ENCODE results near the gene CPLX1. TPM values are rescaled to one million over a fixed set of nuclear protein-coding genes. Genes with fewer than 3 reads are reported as not detected.

The CPLX1 gene
- total RNA-seq, 4 donors from 2014 or later, result 0.12 to 0.34 (median 0.13) TPM; not detected in 1

- TF ChIP-seq POLR2A (IDR thresholded peaks at IDR 0.05), result no peak
- no peak for TF ChIP-seq CTCF (IDR thresholded peaks at IDR 0.05)
- DNase-seq (ENCODE audit: low spot score in 2 of 2), result no peak
Measured at GRCh38 chr4:828641-829271, 2.8 kb upstream of the CPLX1 start.

GRCh38 chr4:827209-828081 lies 1.5 kb upstream of the CPLX1 start:
- 38 to 40% methylated on average over 10 to 12 of the region's 20 CpGs for WGBS, 2 donors
- intact Hi-C loops (cut with DNase I; ENCODE audit: low total_unique reads), result no loop called here
- no peak overlapping the region for H3K4me3 ChIP-seq (ENCODE audit: low read depth, poor library complexity, severe bottlenecking)
- DNase-seq (ENCODE audit: low spot score in 2 of 2), result no peak
- TF ChIP-seq POLR2A (IDR thresholded peaks at IDR 0.05), result no peak
- TF ChIP-seq CTCF (IDR thresholded peaks at IDR 0.05), result no peak

More at GRCh38 chr4:828641-829271, 2.8 kb upstream of the CPLX1 start:
- no peak overlapping the region for H3K4me3 ChIP-seq (ENCODE audit: low read depth, poor library complexity, severe bottlenecking)
- 30 to 44% methylated on average over 15 to 16 of the region's 16 CpGs for WGBS, 2 donors
- intact Hi-C loops (cut with DNase I; ENCODE audit: low total_unique reads), result no loop called here

- no peak for TF ChIP-seq POLR2A (IDR thresholded peaks at IDR 0.05)
- no peak for TF ChIP-seq CTCF (IDR thresholded peaks at IDR 0.05)
- intact Hi-C loops (cut with DNase I; ENCODE audit: low total_unique reads), result no loop called here
- WGBS, 2 donors, result 0 to 6% methylated on average over 4 to 40 of the region's 75 CpGs
- no peak for DNase-seq (ENCODE audit: low spot score in 2 of 2)
- H3K4me3 ChIP-seq (ENCODE audit: low read depth, poor library complexity, severe bottlenecking), result no peak overlapping the region
Measured at GRCh38 chr4:826508-827208, 729 bp upstream of the CPLX1 start.

- no peak overlapping the region for H3K4me3 ChIP-seq (ENCODE audit: low read depth, poor library complexity, severe bottlenecking)
- TF ChIP-seq CTCF (IDR thresholded peaks at IDR 0.05) (no peak), POLR2A (IDR thresholded peaks at IDR 0.05) (no peak)
- no peak for DNase-seq (ENCODE audit: low spot score in 2 of 2)
- WGBS, 2 donors, result 7 to 11% methylated on average over 47 to 77 of the region's 94 CpGs
- intact Hi-C loops (cut with DNase I; ENCODE audit: low total_unique reads), result no loop called here
Measured at GRCh38 chr4:825063-825970, 612 bp downstream of the CPLX1 start.

GRCh38 chr4:824461-825062 lies 1.4 kb downstream of the CPLX1 start:
- TF ChIP-seq CTCF (IDR thresholded peaks at IDR 0.05) (no peak), POLR2A (IDR thresholded peaks at IDR 0.05) (no peak)
- WGBS, 2 donors, result 8 to 10% methylated on average over 15 to 23 of the region's 23 CpGs
- intact Hi-C loops (cut with DNase I; ENCODE audit: low total_unique reads), result no loop called here
- H3K4me3 ChIP-seq (ENCODE audit: low read depth, poor library complexity, severe bottlenecking), result no peak overlapping the region
- DNase-seq (ENCODE audit: low spot score in 2 of 2), result no peak
